Measurements from ENCODE around the gene TPM2. TPM values are rescaled to one million over a fixed set of nuclear protein-coding genes. Genes with fewer than 3 reads are reported as not detected.
A peak's percentile ranks its signal among the peaks of the same experiment; 100 is the strongest.
"Not testable (repeated sequence)": the region's sequence is repeated elsewhere in the genome, so short reads cannot be mapped to it uniquely, and the experiment has no call there.

Gene TPM2
- total RNA-seq, 2 donors from 2014 or later, result 1.4 to 5.9 TPM

- not testable (repeated sequence) for H3K27me3 Mint-ChIP-seq; DNase-seq (ENCODE audit: low spot score); ATAC-seq; H3K36me3 Mint-ChIP-seq; H3K4me3 Mint-ChIP-seq; H3K9me3 Mint-ChIP-seq
- peak overlapping the region; percentile 91 to 96 for H3K27ac Mint-ChIP-seq
- peaks cover 53 to 64% of the 10 kb centered on the region in 2 donors for H3K4me1 Mint-ChIP-seq (ENCODE audit: low read depth in 2 of 2)
These were observed 48.2 kb downstream of the TPM2 start for GRCh38 chr9:35641478-35641877.

- not testable (repeated sequence) for H3K9me3 Mint-ChIP-seq; H3K4me3 Mint-ChIP-seq; DNase-seq (ENCODE audit: low spot score); H3K27me3 Mint-ChIP-seq; H3K36me3 Mint-ChIP-seq; ATAC-seq
- Mint-ChIP-seq H3K4me1 (ENCODE audit: low read depth in 2 of 2) (peaks cover 58 to 67% of the 10 kb centered on the region in 2 donors), H3K27ac (peak overlapping the region; percentile 91 to 96)
These were observed 49.3 kb downstream of the TPM2 start for GRCh38 chr9:35640431-35640830.

- peak overlapping the region; percentile 91 to 96 for H3K27ac Mint-ChIP-seq
- H3K27me3 Mint-ChIP-seq, result no peaks in the 10 kb centered on the region
- H3K9me3 Mint-ChIP-seq, result no peaks in the 10 kb centered on the region
- DNase-seq (ENCODE audit: low spot score) (no peak), ATAC-seq (no peak)
- peaks cover 60 to 73% of the 10 kb centered on the region in 2 donors for H3K4me1 Mint-ChIP-seq (ENCODE audit: low read depth in 2 of 2)
- peak overlapping the region; percentile 72 for H3K4me3 Mint-ChIP-seq
- peaks cover 6% of the 10 kb centered on the region for H3K36me3 Mint-ChIP-seq
These were observed 50.1 kb downstream of the TPM2 start for GRCh38 chr9:35639631-35640030.

- ATAC-seq, result peak; percentile 49 to 56
- peak overlapping the region; percentile 72 for H3K4me3 Mint-ChIP-seq
These were observed 50.5 kb downstream of the TPM2 start for GRCh38 chr9:35639225-35639624.

GRCh38 chr9:35638751-35639150, 51.0 kb downstream of the TPM2 start:
- not testable (repeated sequence) for DNase-seq (ENCODE audit: low spot score); H3K9me3 Mint-ChIP-seq; H3K36me3 Mint-ChIP-seq; H3K27me3 Mint-ChIP-seq
- Mint-ChIP-seq H3K4me3 (peak overlapping the region; percentile 72), H3K27ac (peak overlapping the region; percentile 91 to 96), H3K4me1 (ENCODE audit: low read depth in 2 of 2) (peaks cover 57 to 68% of the 10 kb centered on the region in 2 donors)
- peak in 1 of 2 donors; percentile 53 for ATAC-seq

More at GRCh38 chr9:35639225-35639624, 50.5 kb downstream of the TPM2 start:
- peak overlapping the region; percentile 91 to 96 for H3K27ac Mint-ChIP-seq
- not testable (repeated sequence) for DNase-seq (ENCODE audit: low spot score); H3K9me3 Mint-ChIP-seq; H3K27me3 Mint-ChIP-seq; H3K36me3 Mint-ChIP-seq
- H3K4me1 Mint-ChIP-seq (ENCODE audit: low read depth in 2 of 2), result peaks cover 57 to 70% of the 10 kb centered on the region in 2 donors

GRCh38 chr9:35637427-35637955, 52.2 kb downstream of the TPM2 start:
- Mint-ChIP-seq H3K4me3 (peak overlapping the region; percentile 72), H3K4me1 (ENCODE audit: low read depth in 2 of 2) (peaks cover 57 to 68% of the 10 kb centered on the region in 2 donors), H3K27ac (peak overlapping the region; percentile 91 to 96)
- ATAC-seq; H3K27me3 Mint-ChIP-seq; DNase-seq (ENCODE audit: low spot score); H3K36me3 Mint-ChIP-seq; H3K9me3 Mint-ChIP-seq: not testable (repeated sequence)

GRCh38 chr9:35636877-35637246, 52.9 kb downstream of the TPM2 start:
- Mint-ChIP-seq H3K4me3 (peak overlapping the region; percentile 72), H3K4me1 (ENCODE audit: low read depth in 2 of 2) (peaks cover 57 to 68% of the 10 kb centered on the region in 2 donors), H3K27ac (peak overlapping the region; percentile 91 to 96)
- not testable (repeated sequence) for H3K36me3 Mint-ChIP-seq; H3K27me3 Mint-ChIP-seq; H3K9me3 Mint-ChIP-seq; DNase-seq (ENCODE audit: low spot score); ATAC-seq

- Mint-ChIP-seq H3K27me3 (no peaks in the 10 kb centered on the region), H3K36me3 (peaks cover 6% of the 10 kb centered on the region), H3K27ac (peak overlapping the region; percentile 91 to 96), H3K4me3 (peak overlapping the region; percentile 72), H3K9me3 (no peaks in the 10 kb centered on the region), H3K4me1 (ENCODE audit: low read depth in 2 of 2) (peaks cover 52 to 62% of the 10 kb centered on the region in 2 donors)
- ATAC-seq (no peak), DNase-seq (ENCODE audit: low spot score) (no peak)
These were observed 53.4 kb downstream of the TPM2 start for GRCh38 chr9:35636135-35636876.

- H3K4me3 Mint-ChIP-seq, result no peak overlapping the region
- peaks cover 46 to 57% of the 10 kb centered on the region in 2 donors for H3K4me1 Mint-ChIP-seq (ENCODE audit: low read depth in 2 of 2)
- DNase-seq (ENCODE audit: low spot score), result no peak
- H3K9me3 Mint-ChIP-seq, result no peaks in the 10 kb centered on the region
- no peak for ATAC-seq
- peak overlapping the region; percentile 91 to 96 for H3K27ac Mint-ChIP-seq
- H3K36me3 Mint-ChIP-seq, result peaks cover 6% of the 10 kb centered on the region
- no peaks in the 10 kb centered on the region for H3K27me3 Mint-ChIP-seq
These were observed 54.0 kb downstream of the TPM2 start for GRCh38 chr9:35635730-35636129.

Other genes starting within 250 kb of the TPM2 start
- 1 to 10 TPM; 5.6 to 8.3 TPM for gene RUSC2, start 199.8 kb downstream of the TPM2 start, total RNA-seq
- 10 to 100 TPM; 41.4 to 43.3 TPM for gene TESK1, start 84.7 kb downstream of the TPM2 start, total RNA-seq
- 1 to 10 TPM; 7.0 to 8.8 TPM for gene CD72, start 71.5 kb downstream of the TPM2 start, total RNA-seq
- gene SIT1, start 39.0 kb downstream of the TPM2 start, total RNA-seq, result 1 to 10 TPM; 3.5 to 7.1 TPM
- 1,000 to 10,000 TPM; 3,856 to 4,437 TPM for gene RMRP, start 31.9 kb downstream of the TPM2 start, total RNA-seq
- gene CCDC107, start 31.6 kb downstream of the TPM2 start, total RNA-seq, result 10 to 100 TPM; 12.0 to 21.5 TPM
- 10 to 100 TPM in 1 of 2 donors, 1 to 10 TPM in 1; 4.6 to 14.2 TPM for gene ARHGEF39, start 24.7 kb downstream of the TPM2 start, total RNA-seq
- not detected for gene CA9, start 16.0 kb downstream of the TPM2 start, total RNA-seq
- 100 to 1,000 TPM; 490 to 539 TPM for gene TLN1, start 42.3 kb upstream of the TPM2 start, total RNA-seq
- gene CREB3, start 42.7 kb upstream of the TPM2 start, total RNA-seq, result 10 to 100 TPM; 29.4 to 35.7 TPM
- gene GBA2, start 59.3 kb upstream of the TPM2 start, total RNA-seq, result 10 to 100 TPM; 68.4 to 81.4 TPM
- 10 to 100 TPM; 17.9 to 19.6 TPM for gene RGP1, start 59.4 kb upstream of the TPM2 start, total RNA-seq
- gene MSMP, start 64.4 kb upstream of the TPM2 start, total RNA-seq, result not detected
- 10 to 100 TPM in 1 of 2 donors, 1 to 10 TPM in 1; 5.0 to 11.3 TPM for gene NPR2, start 101.7 kb upstream of the TPM2 start, total RNA-seq
- gene SPAG8, start 122.3 kb upstream of the TPM2 start, total RNA-seq, result 1 to 10 TPM in 1 of 2 donors, under 1 TPM in 1; 0.19 to 1.6 TPM
- 10 to 100 TPM; 40.8 to 46.8 TPM for gene HINT2, start 125.1 kb upstream of the TPM2 start, total RNA-seq
- gene FAM221B, start 138.8 kb upstream of the TPM2 start, total RNA-seq, result not detected
- 1 to 10 TPM; 1.8 TPM for gene TMEM8B, start 139.3 kb upstream of the TPM2 start, total RNA-seq
- gene OR13J1, start 180.5 kb upstream of the TPM2 start, total RNA-seq, result not detected
- not detected for gene HRCT1, start 216.3 kb upstream of the TPM2 start, total RNA-seq
- gene SPAAR, start 219.6 kb upstream of the TPM2 start, total RNA-seq, result not detected